ENCODE data around the gene OXLD1. TPM values are rescaled to one million over a fixed set of nuclear protein-coding genes. Genes with fewer than 3 reads are reported as not detected.

OXLD1 gene
- polyA plus RNA-seq, 1 of the 3 experiments (the other 2 are of a cell fraction), result 103 TPM

DNA sequence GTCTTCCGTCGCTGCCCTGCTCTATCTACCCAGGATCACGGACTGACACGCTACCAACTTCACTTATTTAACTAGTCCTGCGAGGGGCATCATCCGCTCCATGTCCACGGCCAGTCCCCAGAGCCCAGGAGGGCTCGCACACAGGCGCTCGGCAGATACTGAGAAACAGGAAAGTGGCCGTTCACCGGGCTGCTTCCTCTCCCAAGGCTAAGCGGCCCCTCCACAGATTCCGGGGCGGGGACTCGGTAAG, 388 bp downstream of the OXLD1 start:
- Histone ChIP-seq H4K20me1 (ENCODE audit: insufficient read depth) (no peaks in the 10 kb centered on the region), H3K36me3 (replicated peaks in 1 of 2; ENCODE audit: control insufficient read depth in 1 of 2, insufficient read depth in 2 of 2, low read length in 1 of 2) (peaks cover 23 to 34% of the 10 kb centered on the region in 2 experiments), H3K9me3 (no peaks in the 10 kb centered on the region), H3K9ac (peak overlapping the region; percentile 96), H3K79me2 (ENCODE audit: insufficient read depth) (peaks cover 67% of the 10 kb centered on the region), H3K4me1 (ENCODE audit: control insufficient read depth in 1 of 2, insufficient read depth in 2 of 2, low read depth in 1 of 2, low read length in 1 of 2) (peaks cover 18 to 22% of the 10 kb centered on the region in 2 experiments; a peak in 3 of 4 replicates), H3F3A (replicated peaks; ENCODE audit: insufficient read depth) (peaks cover 7% of the 10 kb centered on the region), H3K27me3 (ENCODE audit: insufficient read depth) (no peaks in the 10 kb centered on the region), H3K4me2 (peak overlapping the region; percentile 92), H3K27ac (ENCODE audit: low read depth in 2 of 2, low read length in 1 of 2) (peak overlapping the region; percentile 71 to 80), H3K4me3 (ENCODE audit: low read depth in 2 of 2, low read length in 1 of 2) (peak overlapping the region; percentile 74 to 96), H2AFZ (ENCODE audit: low read depth) (peak overlapping the region; percentile 63), H3K9me2 (no peaks in the 10 kb centered on the region)
- DNase-seq, result no peak
- POLR2A ChIA-PET, result interaction anchor here (1.0 to 2.3 kb wide), 6 partner anchors 10 to 45 kb away, joined by 3 to 7 read pairs (median 5); partner anchors contain the start of genes ARL16, HGS, MRPL12 and NPLOC4
- CTCF ChIA-PET, result interaction anchor here (0.6 to 2.9 kb wide), 7 partner anchors 9 to 540 kb away, joined by 3 to 12 read pairs (median 3); partner anchors contain the start of genes ARL16, HGS and MRPL12
- no peak for TF ChIP-seq REST (IDR thresholded peaks at IDR 0.05; ENCODE audit: low read depth, low read length)
- peak; percentile 7; the same call in 1 of the 2 replicates for TF ChIP-seq MXI1 (IDR thresholded peaks at IDR 0.05; ENCODE audit: low read depth, low read length)
- WGBS (ENCODE audit: low lambda C conversion rate), result 0% methylated on average over 16 of the region's 16 CpGs

DNA sequence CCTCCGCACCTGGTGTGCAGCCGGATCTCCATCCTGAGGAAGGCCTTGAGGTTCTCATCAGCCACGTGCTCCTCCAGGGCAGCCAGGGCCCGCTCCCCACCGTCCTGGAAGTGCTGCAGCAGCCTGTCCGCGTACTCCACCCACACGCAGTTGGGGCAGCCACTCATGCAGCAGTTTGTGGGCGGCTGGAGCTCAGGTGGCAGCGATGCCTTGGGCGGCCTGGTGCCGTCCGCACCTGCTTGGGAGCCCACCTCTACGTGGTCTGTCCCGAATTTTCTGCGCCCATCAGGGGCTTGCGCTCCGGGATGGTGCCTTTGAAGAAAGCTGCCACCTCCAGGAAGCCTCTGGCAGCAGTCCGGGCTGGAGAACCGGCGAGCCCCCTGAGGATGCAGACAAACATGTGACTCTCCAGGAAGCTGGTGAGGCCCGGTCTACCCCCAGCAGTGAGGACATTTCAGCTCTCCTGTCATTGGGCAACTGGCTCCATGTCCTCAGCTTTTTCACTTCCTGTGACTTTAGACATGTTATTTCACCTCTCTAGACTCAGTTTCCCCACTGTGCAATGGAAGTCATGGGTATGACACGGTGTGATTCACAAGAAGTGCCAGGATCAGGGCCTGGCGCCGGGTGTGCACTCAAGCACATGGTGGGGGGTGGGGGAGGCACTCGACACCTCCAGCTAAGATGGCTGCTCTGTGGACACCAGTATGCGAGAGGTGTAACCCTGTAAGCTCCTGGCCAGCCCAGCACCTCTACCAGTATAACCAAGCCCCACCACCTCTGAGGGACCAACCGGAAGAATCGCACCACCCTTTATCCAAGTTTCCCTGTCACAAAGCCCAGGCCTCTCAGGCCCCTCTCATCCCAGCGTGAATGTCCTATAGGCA, 957 bp downstream of the OXLD1 start:
- DNase-seq, result peak; percentile 79
- WGBS (ENCODE audit: low lambda C conversion rate), result 67% methylated on average over 30 of the region's 30 CpGs
- Histone ChIP-seq H3F3A (replicated peaks; ENCODE audit: insufficient read depth) (peaks cover 7% of the 10 kb centered on the region), H3K36me3 (replicated peaks in 1 of 2; ENCODE audit: control insufficient read depth in 1 of 2, insufficient read depth in 2 of 2, low read length in 1 of 2) (peaks cover 18 to 30% of the 10 kb centered on the region in 2 experiments), H3K4me1 (ENCODE audit: control insufficient read depth in 1 of 2, insufficient read depth in 2 of 2, low read depth in 1 of 2, low read length in 1 of 2) (peaks cover 18 to 22% of the 10 kb centered on the region in 2 experiments; a peak in 3 of 4 replicates), H3K9me3 (no peaks in the 10 kb centered on the region), H3K9ac (peak overlapping the region; percentile 96), H3K4me2 (peak overlapping the region; percentile 92), H2AFZ (ENCODE audit: low read depth) (peak overlapping the region; percentile 63), H3K27ac (ENCODE audit: low read depth in 2 of 2, low read length in 1 of 2) (peak overlapping the region; percentile 71 to 80), H3K4me3 (ENCODE audit: low read depth in 2 of 2, low read length in 1 of 2) (peak overlapping the region; percentile 74 to 96), H3K27me3 (ENCODE audit: insufficient read depth) (no peaks in the 10 kb centered on the region), H4K20me1 (ENCODE audit: insufficient read depth) (no peaks in the 10 kb centered on the region), H3K9me2 (no peaks in the 10 kb centered on the region), H3K79me2 (ENCODE audit: insufficient read depth) (peaks cover 61% of the 10 kb centered on the region)
- POLR2A ChIA-PET, result interaction anchor here (0.6 to 2.3 kb wide), 8 partner anchors 10 to 46 kb away, joined by 3 to 7 read pairs (median 4); partner anchors contain the start of genes NPLOC4 and TSPAN10
- CTCF ChIA-PET, result interaction anchor here (0.7 to 2.9 kb wide), 6 partner anchors 10 to 63 kb away, joined by 3 to 12 read pairs (median 4); partner anchors contain the start of genes ARL16 and HGS
- TF ChIP-seq RCOR1 (IDR thresholded peaks at IDR 0.05; ENCODE audit: low read length) (no peak), FOXM1 (IDR thresholded peaks at IDR 0.05; ENCODE audit: low read depth) (no peak), GABPA (IDR thresholded peaks at IDR 0.05; ENCODE audit: low read depth) (no peak), MXI1 (IDR thresholded peaks at IDR 0.05; ENCODE audit: low read depth, low read length) (peak; percentile 86), MAX (IDR thresholded peaks at IDR 0.05; ENCODE audit: low read depth) (peak; percentile 99), TCF12 (IDR thresholded peaks at IDR 0.05) (no peak), RFX5 (IDR thresholded peaks at IDR 0.05; ENCODE audit: low read length) (no peak), FOSL2 (IDR thresholded peaks at IDR 0.05; ENCODE audit: borderline replicate concordance, low read depth) (no peak), TEAD4 (IDR thresholded peaks at IDR 0.05; ENCODE audit: borderline replicate concordance, insufficient read depth) (no peak), SIN3A (IDR thresholded peaks at IDR 0.05; ENCODE audit: borderline replicate concordance, low read depth, low read length) (0 out of 2 replicates have a peak, but pooled peaks have one; percentile 24), YY1 (IDR thresholded peaks at IDR 0.05; ENCODE audit: low read depth) (peak; percentile 75)
